Activated CD8-positive, alpha-beta memory T cell treated with anti-CD3 and anti-CD28 coated beads, Interleukin-2, amount 50 U/mL, for 4 hours (primary cell): ENCODE data around the gene AMZ1.

ENCODE experiments used
- DNase-seq: peaks from one replicate; pipeline ENCODE4 v3.0.0-alpha.2; 2020

Gene AMZ1

DNA sequence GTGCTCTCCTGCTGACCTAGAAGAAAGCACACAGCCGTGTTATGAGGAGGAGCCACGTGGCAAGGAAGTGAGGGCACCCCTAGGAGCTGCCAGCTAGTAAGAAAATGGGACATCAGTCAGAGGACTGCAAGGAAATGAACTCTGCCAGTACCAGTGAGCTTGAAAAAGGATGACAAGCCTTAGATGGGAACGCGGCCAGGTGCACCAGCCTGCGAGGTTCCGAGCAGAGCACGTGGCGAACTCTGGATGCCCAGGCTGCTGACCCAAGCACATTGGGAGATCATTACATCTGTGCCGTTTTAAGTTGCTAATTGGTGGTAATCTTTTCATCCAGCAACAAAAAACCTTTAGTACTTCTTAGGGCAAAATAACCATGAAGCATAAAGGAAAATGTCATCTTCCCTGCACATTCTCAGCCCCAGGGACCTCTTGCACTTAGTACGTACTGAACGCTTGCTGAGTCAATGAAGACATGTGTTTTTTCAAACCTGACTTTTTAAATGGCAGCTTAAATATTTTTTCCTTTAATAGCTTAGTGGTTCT is 69.4 kb downstream of the AMZ1 start:
- no peak for DNase-seq

DNA sequence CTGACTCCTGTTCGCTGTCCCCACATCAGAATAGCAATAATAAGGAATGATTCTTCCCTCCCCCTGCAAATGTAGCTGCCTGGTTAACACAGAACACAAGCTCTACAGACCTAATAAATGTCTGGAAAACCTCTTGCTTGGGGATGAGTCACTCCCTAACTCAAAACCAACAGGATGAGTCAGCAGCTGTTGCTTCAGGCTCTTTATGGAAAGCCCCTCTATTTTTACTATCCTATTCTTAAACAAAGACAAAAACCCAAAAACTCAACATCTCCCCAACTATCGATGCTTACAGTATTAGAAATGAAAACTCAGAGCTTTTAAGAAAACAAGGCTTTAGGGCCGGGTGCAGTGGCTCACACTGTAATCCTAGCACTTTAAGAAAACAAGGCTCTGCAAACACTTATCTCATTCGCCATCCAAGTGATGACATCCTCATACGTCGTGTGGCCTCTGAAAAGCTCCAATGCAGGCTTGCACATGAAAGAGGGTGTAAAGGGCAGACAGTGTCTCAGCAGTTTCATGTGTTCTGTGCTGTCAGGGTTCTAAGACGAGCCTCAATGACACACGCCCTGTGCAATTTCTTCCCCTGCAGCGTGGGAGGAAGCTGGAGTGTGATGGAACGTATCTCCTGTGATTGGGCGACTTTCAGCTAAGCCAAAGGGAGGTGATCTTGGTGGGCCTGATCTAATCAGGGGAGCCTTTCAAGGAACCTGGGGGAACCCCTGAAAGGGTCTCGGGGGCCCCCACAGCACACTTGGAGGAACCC is 70.1 kb downstream of the AMZ1 start:
- peak; percentile 52 for DNase-seq

DNA sequence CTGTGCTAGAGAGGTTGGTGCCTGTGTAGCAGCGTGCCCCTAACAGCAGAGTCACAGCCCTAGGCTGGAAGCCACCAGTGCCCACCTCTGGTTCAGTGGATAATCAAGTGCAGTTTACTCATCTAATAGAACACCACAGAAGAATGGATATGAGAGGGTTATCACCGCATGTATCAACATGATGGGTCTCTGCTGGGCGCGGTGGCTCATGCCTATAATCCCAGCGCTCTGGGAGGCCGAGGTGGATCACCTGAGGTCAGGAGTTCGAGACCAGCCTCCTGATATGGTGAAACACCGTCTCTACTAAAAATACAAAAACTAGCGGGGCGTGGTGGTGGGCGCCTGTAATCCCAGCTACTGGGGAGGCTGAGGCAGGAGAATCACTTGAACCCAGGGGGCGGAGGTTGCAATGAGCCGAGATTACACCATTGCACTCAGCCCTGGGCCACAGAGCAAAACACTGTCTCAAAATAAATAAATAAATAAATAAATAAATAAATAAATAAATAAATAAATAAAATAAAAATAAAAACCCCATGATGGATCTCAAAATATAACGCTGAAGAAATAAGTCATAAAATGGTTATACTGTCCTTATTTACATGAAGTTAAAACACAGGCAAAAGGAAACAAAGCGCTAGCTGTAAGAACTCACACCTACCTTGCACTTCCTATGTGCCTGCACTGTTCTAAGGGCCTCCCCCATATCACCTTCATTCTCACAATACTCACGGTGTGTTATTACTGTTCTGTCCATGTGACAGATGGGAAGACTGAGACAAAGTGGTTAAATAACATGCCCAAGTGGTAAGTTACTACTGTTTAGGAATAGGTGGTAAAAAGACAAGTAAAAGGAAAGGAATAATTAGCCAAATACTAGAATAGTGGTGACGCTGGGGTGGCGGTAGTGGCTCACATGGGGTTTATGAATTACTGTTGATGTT is 70.9 kb downstream of the AMZ1 start:
- DNase-seq = no peak

DNA sequence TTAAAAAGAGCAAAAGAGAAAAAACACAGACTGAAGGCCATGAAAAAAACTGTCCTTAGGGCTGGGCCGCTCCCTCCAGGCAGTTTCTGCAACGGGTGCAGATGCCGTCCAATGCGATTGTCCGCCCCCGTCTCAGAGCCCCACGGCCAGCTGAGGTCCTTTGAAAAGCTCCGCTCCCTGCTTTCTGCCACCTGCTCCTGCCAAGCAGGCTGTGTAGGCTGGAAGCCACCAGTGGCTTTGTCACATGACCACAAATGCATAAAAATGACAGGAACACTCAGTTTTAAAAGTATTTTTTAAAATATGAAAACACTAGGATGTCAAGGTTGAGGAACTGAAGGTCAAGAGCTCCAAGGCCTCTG is 71.7 kb downstream of the AMZ1 start:
- DNase-seq = no peak

DNA sequence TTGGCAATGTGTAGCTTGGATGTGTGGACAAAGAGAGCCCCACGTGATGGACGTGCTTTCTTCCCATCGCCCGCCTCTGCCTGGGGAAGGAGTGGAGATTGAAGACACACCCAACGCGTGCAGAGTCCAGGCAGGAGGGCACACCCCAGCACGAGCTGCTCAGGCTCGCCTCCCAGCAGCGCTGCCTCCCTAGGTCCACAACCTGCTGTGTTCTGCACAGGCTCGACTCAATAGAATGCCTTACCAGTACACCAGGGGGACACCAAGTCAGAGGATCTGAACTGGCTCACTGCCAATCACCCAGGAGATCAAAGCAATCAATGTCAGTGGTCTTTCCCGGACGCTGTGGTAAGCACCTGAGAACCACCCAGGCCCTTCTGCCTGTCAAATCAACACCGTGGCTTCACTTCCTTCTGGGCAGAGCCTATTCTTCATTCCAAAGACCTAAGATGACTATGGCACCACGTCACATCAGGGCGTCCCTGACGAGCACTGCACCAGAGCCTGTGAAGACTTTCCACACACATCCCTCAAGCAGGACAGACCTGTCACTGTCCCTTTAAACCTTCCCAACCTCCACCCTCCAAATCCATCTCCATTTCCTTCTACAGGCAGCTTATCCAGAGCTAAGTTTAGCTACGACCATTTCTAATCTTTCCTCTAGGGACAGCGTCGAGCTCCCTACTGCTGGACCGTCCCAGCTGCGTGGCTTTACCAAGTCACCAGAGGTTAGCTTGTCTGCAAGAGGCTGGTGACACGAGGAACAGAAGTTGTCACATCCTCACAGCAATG is 72.3 kb downstream of the AMZ1 start:
- no peak for DNase-seq

DNA sequence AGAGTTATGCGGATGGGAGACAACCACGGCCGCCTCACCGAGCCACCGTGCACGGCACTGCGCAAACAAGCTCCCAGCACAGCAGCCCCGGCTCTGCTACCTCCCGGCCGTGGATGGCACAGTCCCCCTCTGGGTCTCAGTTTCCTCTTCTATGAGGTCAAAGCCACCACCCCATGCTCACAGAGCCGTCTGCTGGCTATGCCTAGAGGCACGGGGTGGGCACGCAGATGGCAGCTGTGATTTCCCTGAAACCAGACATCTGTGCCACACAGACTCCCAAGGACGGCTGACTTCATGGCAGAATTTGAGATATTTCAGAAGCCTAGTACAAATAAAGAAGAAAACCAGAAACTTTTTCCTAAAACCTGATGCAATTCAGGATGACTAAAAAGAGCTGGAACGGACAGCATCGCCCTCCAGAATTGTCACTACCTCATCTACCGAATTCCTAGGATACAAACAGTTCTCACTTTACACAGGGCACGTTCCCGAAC is 73.2 kb downstream of the AMZ1 start:
- no peak for DNase-seq

DNA sequence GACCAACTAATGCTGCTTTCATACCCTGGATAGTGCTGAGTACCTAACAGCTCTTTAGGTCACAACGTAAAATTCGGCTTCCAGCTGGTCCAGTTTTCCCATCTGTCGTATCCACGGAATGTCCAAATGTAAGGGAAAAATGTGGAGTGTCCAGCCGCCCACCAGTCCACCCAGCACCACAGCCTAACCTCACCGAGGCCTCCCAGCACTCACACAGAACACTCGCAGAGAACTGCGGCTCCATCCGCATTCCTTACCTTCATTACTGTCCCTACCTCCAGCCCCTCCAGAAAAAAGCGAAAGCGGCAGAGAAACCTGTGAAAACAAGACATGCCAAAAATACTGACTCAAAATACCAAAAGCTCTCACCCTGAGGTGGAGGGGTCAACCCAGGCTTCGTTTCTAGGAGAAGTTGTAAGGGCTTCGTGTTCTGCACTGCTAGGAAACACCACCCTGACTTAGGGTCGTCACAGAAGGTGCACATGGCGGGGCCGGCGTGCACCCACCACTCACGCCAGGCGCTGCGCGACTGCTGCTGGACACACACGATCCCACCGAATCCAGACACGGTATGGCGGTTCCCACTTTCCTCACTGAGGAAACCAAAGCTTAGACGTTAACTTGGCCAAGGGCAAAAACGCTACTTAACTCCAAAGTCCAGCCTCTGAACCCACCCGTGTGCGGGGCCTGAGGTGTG is 73.9 kb downstream of the AMZ1 start:
- no peak for DNase-seq

DNA sequence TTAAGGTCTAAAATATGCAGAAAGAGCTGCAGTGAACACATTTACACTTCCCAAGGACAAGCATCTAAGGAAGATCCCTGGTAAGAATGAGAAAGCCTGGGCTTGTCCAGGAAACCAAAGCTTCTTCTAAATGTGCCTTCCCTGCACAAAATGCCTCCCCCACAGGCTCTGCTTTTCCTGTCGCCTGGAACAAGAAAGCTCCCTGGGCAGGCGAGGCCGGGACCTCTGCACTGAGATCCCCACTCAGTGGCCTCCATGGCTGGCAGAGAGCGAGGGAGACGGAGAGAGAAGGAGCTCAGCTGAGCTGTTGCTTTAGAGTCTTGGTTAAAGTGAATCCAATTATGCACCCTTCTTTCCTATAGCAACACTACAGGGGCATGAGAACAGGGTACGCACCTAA is 75.6 kb downstream of the AMZ1 start:
- DNase-seq = no peak

DNA sequence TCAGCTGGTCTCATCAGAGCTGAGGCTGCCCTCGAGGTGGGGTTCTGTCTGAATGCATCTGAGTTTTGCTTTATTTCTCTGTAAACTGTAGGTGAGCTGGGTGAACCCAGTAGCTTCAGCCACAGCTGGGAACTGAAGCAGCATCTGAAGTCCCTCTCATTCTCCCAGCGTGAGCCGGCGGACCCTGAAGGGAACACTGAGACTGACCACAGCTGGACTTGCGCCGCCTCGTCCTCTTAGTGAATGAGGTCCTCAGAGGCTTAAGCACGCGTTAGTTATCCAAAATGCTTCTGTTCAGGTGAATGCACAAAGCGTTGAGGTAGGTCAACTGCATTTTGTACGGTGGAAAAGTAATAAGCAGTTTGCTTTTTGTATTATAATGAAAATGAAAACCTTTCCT is 76.6 kb downstream of the AMZ1 start:
- DNase-seq = no peak
